GM12872 (cell line): Measurements from ENCODE around the gene GANAB.

Source experiments
- CTCF ChIP-seq: IDR thresholded peaks from 3 replicates; pipeline ENCODE4 v1.5.1; 2011; ENCODE audit warnings: low read depth, mild to moderate bottlenecking, low read length, moderate library complexity; ENCODE audit not compliant: insufficient read depth

The GANAB gene

GRCh38 chr11:62671608-62672389, 25.4 kb upstream of the GANAB start, which contains the start of the genes LBHD1 and UQCC3:
TSS of gene LBHD1 (minus strand) at chr11:62672267. CDS start at chr11:62670031, 2,236 bp downstream.
TSS of gene UQCC3 (plus strand) at chr11:62671673. CDS start at chr11:62671746, 73 bp downstream.
- no peak for TF ChIP-seq CTCF

- TF ChIP-seq CTCF = no peak
These were observed 24.8 kb upstream of the GANAB start for GRCh38 chr11:62671236-62671607.

GRCh38 chr11:62669420-62670161, 23.2 kb upstream of the GANAB start:
- TF ChIP-seq CTCF = no peak

- no peak for TF ChIP-seq CTCF
These were observed 21.0 kb upstream of the GANAB start for GRCh38 chr11:62667460-62667859.

GRCh38 chr11:62666259-62666926, 20.0 kb upstream of the GANAB start:
- TF ChIP-seq CTCF = no peak

- TF ChIP-seq CTCF = no peak
These were observed 19.3 kb upstream of the GANAB start for GRCh38 chr11:62665599-62666258.
